HEK293 (cell line): ENCODE measurements around the gene SGMS1.

Experiments used
- MYNN ChIP-seq: fragments of 450-650 bp; formaldehyde crosslinking; IDR thresholded peaks from 2 replicates; pipeline ENCODE4 v1.5.1; 2016; ENCODE audit warnings: missing biosample characterization, missing genetic modification characterization, borderline replicate concordance
- SP2 ChIP-seq: fragments of 450-650 bp; formaldehyde crosslinking; IDR thresholded peaks from 2 replicates; pipeline ENCODE4 v1.5.1; 2016; ENCODE audit warnings: missing biosample characterization, missing genetic modification characterization
- SP3 ChIP-seq: fragments of 450-650 bp; formaldehyde crosslinking; IDR thresholded peaks from 2 replicates; pipeline ENCODE4 v1.5.1; 2016; ENCODE audit warnings: missing biosample characterization, missing genetic modification characterization
- TCF7L2 ChIP-seq: IDR thresholded peaks from 2 replicates; pipeline ENCODE4 v1.6.1; 2011; ENCODE audit warnings: low read depth, mild to moderate bottlenecking, inconsistent platforms, low read length, moderate library complexity, borderline replicate concordance
- ZNF354C ChIP-seq: fragments of 450-650 bp; formaldehyde crosslinking; IDR thresholded peaks from 2 replicates; pipeline ENCODE4 v1.5.1; 2016; ENCODE audit warnings: missing biosample characterization, missing genetic modification characterization, low read depth, borderline replicate concordance
- ZNF501 ChIP-seq: fragments of 450-650 bp; formaldehyde crosslinking; IDR thresholded peaks from 2 replicates; pipeline ENCODE4 v1.5.1; 2016; ENCODE audit warnings: missing biosample characterization, missing genetic modification characterization
- ZNF785 ChIP-seq: fragments of 450-650 bp; formaldehyde crosslinking; IDR thresholded peaks from 2 replicates; pipeline ENCODE4 v1.5.1; 2016; ENCODE audit warnings: missing biosample characterization, missing genetic modification characterization
- ZNF837 ChIP-seq: fragments of 450-650 bp; formaldehyde crosslinking; IDR thresholded peaks from 2 replicates; pipeline ENCODE4 v1.5.1; 2016; ENCODE audit warnings: missing biosample characterization, missing genetic modification characterization
- TF ChIP-seq, protein P1 (sequence below): sonication (generic); formaldehyde crosslinking; IDR thresholded peaks from 2 replicates; pipeline ENCODE4 v1.8.1; 2022; ENCODE audit warnings: mild to moderate bottlenecking, moderate library complexity, missing genetic modification reagents
- TF ChIP-seq, protein P2 (sequence below): fragments of 450-650 bp; formaldehyde crosslinking; IDR thresholded peaks from 2 replicates; pipeline ENCODE4 v1.5.1; 2017; ENCODE audit warnings: missing biosample characterization, missing genetic modification characterization
- TF ChIP-seq, protein P3 (sequence below): fragments of 450-650 bp; formaldehyde crosslinking; IDR thresholded peaks from 2 replicates; pipeline ENCODE4 v1.5.1; 2016; ENCODE audit warnings: missing biosample characterization, missing genetic modification characterization
- TF ChIP-seq, protein P4 (sequence below): fragments of 450-650 bp; formaldehyde crosslinking; IDR thresholded peaks from 2 replicates; pipeline ENCODE4 v1.5.1; 2016; ENCODE audit warnings: missing biosample characterization, missing genetic modification characterization, low read depth
- TF ChIP-seq, protein P5 (sequence below): fragments of 450-650 bp; formaldehyde crosslinking; conservative IDR thresholded peaks from 2 replicates; pipeline ENCODE4 v1.5.1; 2016; ENCODE audit warnings: low read depth, missing biosample characterization, missing genetic modification characterization

DNA sequence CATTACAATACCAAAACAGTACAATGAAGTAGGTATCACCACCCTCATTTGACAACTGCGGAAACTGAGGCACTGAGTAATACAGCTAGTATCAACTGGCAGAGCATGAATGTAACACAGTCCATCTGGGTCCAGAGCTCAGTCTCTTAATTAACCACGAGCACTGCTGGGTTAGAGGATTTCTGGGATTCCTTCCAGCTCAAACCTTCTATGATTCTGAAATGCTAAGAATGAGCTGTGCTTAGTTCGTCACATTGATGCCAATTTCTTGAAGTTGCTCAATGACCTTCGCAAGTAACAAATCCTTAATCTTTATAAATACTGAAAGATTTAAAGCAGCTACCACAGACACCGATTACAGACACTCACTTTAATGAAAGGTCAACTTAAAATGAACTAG, 62.5 kb downstream of the SGMS1 start:
- TF ChIP-seq, protein P1, sequence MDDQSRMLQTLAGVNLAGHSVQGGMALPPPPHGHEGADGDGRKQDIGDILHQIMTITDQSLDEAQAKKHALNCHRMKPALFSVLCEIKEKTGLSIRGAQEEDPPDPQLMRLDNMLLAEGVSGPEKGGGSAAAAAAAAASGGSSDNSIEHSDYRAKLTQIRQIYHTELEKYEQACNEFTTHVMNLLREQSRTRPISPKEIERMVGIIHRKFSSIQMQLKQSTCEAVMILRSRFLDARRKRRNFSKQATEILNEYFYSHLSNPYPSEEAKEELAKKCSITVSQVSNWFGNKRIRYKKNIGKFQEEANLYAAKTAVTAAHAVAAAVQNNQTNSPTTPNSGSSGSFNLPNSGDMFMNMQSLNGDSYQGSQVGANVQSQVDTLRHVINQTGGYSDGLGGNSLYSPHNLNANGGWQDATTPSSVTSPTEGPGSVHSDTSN, result no peak
- TF ChIP-seq, protein P2, sequence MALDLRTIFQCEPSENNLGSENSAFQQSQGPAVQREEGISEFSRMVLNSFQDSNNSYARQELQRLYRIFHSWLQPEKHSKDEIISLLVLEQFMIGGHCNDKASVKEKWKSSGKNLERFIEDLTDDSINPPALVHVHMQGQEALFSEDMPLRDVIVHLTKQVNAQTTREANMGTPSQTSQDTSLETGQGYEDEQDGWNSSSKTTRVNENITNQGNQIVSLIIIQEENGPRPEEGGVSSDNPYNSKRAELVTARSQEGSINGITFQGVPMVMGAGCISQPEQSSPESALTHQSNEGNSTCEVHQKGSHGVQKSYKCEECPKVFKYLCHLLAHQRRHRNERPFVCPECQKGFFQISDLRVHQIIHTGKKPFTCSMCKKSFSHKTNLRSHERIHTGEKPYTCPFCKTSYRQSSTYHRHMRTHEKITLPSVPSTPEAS (tag by site-specific recombination), result no peak
- no peak for TF ChIP-seq ZNF785 (tag by site-specific recombination)
- TF ChIP-seq, protein P3, sequence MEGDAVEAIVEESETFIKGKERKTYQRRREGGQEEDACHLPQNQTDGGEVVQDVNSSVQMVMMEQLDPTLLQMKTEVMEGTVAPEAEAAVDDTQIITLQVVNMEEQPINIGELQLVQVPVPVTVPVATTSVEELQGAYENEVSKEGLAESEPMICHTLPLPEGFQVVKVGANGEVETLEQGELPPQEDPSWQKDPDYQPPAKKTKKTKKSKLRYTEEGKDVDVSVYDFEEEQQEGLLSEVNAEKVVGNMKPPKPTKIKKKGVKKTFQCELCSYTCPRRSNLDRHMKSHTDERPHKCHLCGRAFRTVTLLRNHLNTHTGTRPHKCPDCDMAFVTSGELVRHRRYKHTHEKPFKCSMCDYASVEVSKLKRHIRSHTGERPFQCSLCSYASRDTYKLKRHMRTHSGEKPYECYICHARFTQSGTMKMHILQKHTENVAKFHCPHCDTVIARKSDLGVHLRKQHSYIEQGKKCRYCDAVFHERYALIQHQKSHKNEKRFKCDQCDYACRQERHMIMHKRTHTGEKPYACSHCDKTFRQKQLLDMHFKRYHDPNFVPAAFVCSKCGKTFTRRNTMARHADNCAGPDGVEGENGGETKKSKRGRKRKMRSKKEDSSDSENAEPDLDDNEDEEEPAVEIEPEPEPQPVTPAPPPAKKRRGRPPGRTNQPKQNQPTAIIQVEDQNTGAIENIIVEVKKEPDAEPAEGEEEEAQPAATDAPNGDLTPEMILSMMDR (tag by site-specific recombination), result no peak
- no peak for TF ChIP-seq SP3
- TF ChIP-seq TCF7L2, result no peak
- TF ChIP-seq, protein P4, sequence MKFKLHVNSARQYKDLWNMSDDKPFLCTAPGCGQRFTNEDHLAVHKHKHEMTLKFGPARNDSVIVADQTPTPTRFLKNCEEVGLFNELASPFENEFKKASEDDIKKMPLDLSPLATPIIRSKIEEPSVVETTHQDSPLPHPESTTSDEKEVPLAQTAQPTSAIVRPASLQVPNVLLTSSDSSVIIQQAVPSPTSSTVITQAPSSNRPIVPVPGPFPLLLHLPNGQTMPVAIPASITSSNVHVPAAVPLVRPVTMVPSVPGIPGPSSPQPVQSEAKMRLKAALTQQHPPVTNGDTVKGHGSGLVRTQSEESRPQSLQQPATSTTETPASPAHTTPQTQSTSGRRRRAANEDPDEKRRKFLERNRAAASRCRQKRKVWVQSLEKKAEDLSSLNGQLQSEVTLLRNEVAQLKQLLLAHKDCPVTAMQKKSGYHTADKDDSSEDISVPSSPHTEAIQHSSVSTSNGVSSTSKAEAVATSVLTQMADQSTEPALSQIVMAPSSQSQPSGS (tag by site-specific recombination), result no peak
- TF ChIP-seq, protein P5, sequence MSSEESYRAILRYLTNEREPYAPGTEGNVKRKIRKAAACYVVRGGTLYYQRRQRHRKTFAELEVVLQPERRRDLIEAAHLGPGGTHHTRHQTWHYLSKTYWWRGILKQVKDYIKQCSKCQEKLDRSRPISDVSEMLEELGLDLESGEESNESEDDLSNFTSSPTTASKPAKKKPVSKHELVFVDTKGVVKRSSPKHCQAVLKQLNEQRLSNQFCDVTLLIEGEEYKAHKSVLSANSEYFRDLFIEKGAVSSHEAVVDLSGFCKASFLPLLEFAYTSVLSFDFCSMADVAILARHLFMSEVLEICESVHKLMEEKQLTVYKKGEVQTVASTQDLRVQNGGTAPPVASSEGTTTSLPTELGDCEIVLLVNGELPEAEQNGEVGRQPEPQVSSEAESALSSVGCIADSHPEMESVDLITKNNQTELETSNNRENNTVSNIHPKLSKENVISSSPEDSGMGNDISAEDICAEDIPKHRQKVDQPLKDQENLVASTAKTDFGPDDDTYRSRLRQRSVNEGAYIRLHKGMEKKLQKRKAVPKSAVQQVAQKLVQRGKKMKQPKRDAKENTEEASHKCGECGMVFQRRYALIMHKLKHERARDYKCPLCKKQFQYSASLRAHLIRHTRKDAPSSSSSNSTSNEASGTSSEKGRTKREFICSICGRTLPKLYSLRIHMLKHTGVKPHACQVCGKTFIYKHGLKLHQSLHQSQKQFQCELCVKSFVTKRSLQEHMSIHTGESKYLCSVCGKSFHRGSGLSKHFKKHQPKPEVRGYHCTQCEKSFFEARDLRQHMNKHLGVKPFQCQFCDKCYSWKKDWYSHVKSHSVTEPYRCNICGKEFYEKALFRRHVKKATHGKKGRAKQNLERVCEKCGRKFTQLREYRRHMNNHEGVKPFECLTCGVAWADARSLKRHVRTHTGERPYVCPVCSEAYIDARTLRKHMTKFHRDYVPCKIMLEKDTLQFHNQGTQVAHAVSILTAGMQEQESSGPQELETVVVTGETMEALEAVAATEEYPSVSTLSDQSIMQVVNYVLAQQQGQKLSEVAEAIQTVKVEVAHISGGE, result no peak
- no peak for TF ChIP-seq MYNN (tag by site-specific recombination)
- TF ChIP-seq ZNF837, result no peak
- TF ChIP-seq ZNF354C (tag by site-specific recombination), result no peak
- TF ChIP-seq SP2, result no peak
- TF ChIP-seq ZNF501 (tag by site-specific recombination), result no peak
